Left lobe of liver (tissue), 1 donor: ENCODE measurements around the gene ATXN7L2. TPM values are rescaled to one million over a fixed set of nuclear protein-coding genes. Genes with fewer than 3 reads are reported as not detected.

Experiments
- total RNA-seq: library from RNA; stranded (reverse); gene quantifications from one replicate; pipeline ENCODE4 v1.2.1, GENCODE V29; 2021
- donor health status: DM: no; HTN: yes; CAD: no.

ATXN7L2 gene
- total RNA-seq, 1 donor from 2014 or later = 4.3 TPM

Other genes with a start within 250 kb of the ATXN7L2 start
- 3.9 TPM for gene CELSR2, start 234.4 kb upstream of the ATXN7L2 start, total RNA-seq
- 0.63 TPM for gene PSRC1, start 200.8 kb upstream of the ATXN7L2 start, total RNA-seq
- not detected for gene MYBPHL, start 176.9 kb upstream of the ATXN7L2 start, total RNA-seq
- gene SORT1, start 86.0 kb upstream of the ATXN7L2 start, total RNA-seq = 3.6 TPM
- 59.2 TPM for gene PSMA5, start 57.5 kb upstream of the ATXN7L2 start, total RNA-seq
- gene SYPL2, start 17.4 kb upstream of the ATXN7L2 start, total RNA-seq = 9.6 TPM
- 3.3 TPM for gene CYB561D1, start 10.2 kb downstream of the ATXN7L2 start, total RNA-seq
- gene AMIGO1, start 25.8 kb downstream of the ATXN7L2 start, total RNA-seq = 3.5 TPM
- not detected for gene GPR61, start 56.0 kb downstream of the ATXN7L2 start, total RNA-seq
- gene GNAI3, start 64.7 kb downstream of the ATXN7L2 start, total RNA-seq = 2.5 TPM
- gene GNAT2, start 135.7 kb downstream of the ATXN7L2 start, total RNA-seq = 0.25 TPM
- gene AMPD2, start 135.9 kb downstream of the ATXN7L2 start, total RNA-seq = 56.1 TPM
- 25.4 TPM for gene GSTM4, start 172.2 kb downstream of the ATXN7L2 start, total RNA-seq
- gene GSTM2, start 184.2 kb downstream of the ATXN7L2 start, total RNA-seq = 15.1 TPM
- gene GSTM1, start 203.9 kb downstream of the ATXN7L2 start, total RNA-seq = not detected
- gene GSTM5, start 228.3 kb downstream of the ATXN7L2 start, total RNA-seq = 0.10 TPM